ENCODE data around the gene CBY1.

- no peak for TF ChIP-seq POLR2A (IDR thresholded peaks at IDR 0.05; ENCODE audit: low read length)
- no peak for TF ChIP-seq GATA1 (IDR thresholded peaks at IDR 0.05; ENCODE audit: low read depth, low read length)
Observed at GRCh38 chr22:38721551-38721950, 65.1 kb downstream of the CBY1 start.

Measured in erythroblast (primary cell).